ENCODE results near the gene CCDC77. TPM values are rescaled to one million over a fixed set of nuclear protein-coding genes. Genes with fewer than 3 reads are reported as not detected.
"Not testable (repeated sequence)": the region's sequence is repeated elsewhere in the genome, so short reads cannot be mapped to it uniquely, and the experiment has no call there.

The CCDC77 gene
- total RNA-seq, 4 donors from 2014 or later = 3.0 to 7.0 (median 5.5) TPM

- H3K4me1 ChIP-seq = peaks cover 0 to 21% (median 4%) of the 10 kb centered on the region in 3 donors
- TF ChIP-seq EP300 (IDR thresholded peaks at IDR 0.05) (no peak), POLR2A (IDR thresholded peaks at IDR 0.05) (no peak), CTCF (IDR thresholded peaks at IDR 0.05) (no peak), POLR2AphosphoS5 (IDR thresholded peaks at IDR 0.05) (no peak)
These were observed 616 bp upstream of the CCDC77 start for GRCh38 chr12:400828-401227.

GRCh38 chr12:402029-402389, 565 bp downstream of the CCDC77 start:
- Histone ChIP-seq H3K4me1 (peaks cover 0 to 21% (median 4%) of the 10 kb centered on the region in 3 donors), H3K27me3 (no peaks in the 10 kb centered on the region), H3K27ac (peak overlapping the region in 3 of 4 donors; percentile 77 to 85 (median 78)), H3K4me3 (peak overlapping the region; percentile 57 to 58), H3K36me3 (peaks cover 0 to 11% of the 10 kb centered on the region in 2 donors), H3K9me3 (no peaks in the 10 kb centered on the region)
- ATAC-seq = no peak
- 0 to 1% methylated on average over 8 of the region's 8 CpGs for WGBS, 2 donors (ENCODE audit: low coverage in 1 of 2)
- TF ChIP-seq CTCF (IDR thresholded peaks at IDR 0.05) (no peak), POLR2A (IDR thresholded peaks at IDR 0.05) (no peak), EP300 (IDR thresholded peaks at IDR 0.05) (no peak), POLR2AphosphoS5 (IDR thresholded peaks at IDR 0.05) (no peak)

More at GRCh38 chr12:400828-401227, 616 bp upstream of the CCDC77 start:
- Histone ChIP-seq H3K9me3 (no peaks in the 10 kb centered on the region), H3K4me3 (peak overlapping the region; percentile 57 to 58), H3K27ac (peak overlapping the region in 3 of 4 donors; percentile 77 to 85 (median 78)), H3K27me3 (no peaks in the 10 kb centered on the region), H3K36me3 (no peaks in the 10 kb centered on the region)
- 63 to 64% methylated on average over 8 of the region's 8 CpGs for WGBS, 2 donors (ENCODE audit: low coverage in 1 of 2)
- ATAC-seq = no peak

- ATAC-seq = no peak
- Histone ChIP-seq H3K27me3 (no peaks in the 10 kb centered on the region), H3K4me3 (no peak overlapping the region), H3K9me3 (no peaks in the 10 kb centered on the region), H3K27ac (no peak overlapping the region), H3K4me1 (no peaks in the 10 kb centered on the region), H3K36me3 (peaks cover 0 to 84% of the 10 kb centered on the region in 2 donors)
- TF ChIP-seq CTCF (IDR thresholded peaks at IDR 0.05) = no peak
- no peak for TF ChIP-seq POLR2AphosphoS5 (IDR thresholded peaks at IDR 0.05)
- TF ChIP-seq POLR2A (IDR thresholded peaks at IDR 0.05) = no peak
- TF ChIP-seq EP300 (IDR thresholded peaks at IDR 0.05) = no peak
- 73 to 94% methylated on average over 2 of the region's 2 CpGs for WGBS, 2 donors (ENCODE audit: low coverage in 1 of 2)
These were observed 13.4 kb downstream of the CCDC77 start for GRCh38 chr12:414859-415258.

- no peak overlapping the region for H3K4me3 ChIP-seq
- no peaks in the 10 kb centered on the region for H3K27me3 ChIP-seq
- H3K27ac ChIP-seq = no peak overlapping the region
- H3K4me1 ChIP-seq = no peaks in the 10 kb centered on the region
- no peak for ATAC-seq
- TF ChIP-seq CTCF (IDR thresholded peaks at IDR 0.05) (no peak), POLR2AphosphoS5 (IDR thresholded peaks at IDR 0.05) (no peak), POLR2A (IDR thresholded peaks at IDR 0.05) (no peak), EP300 (IDR thresholded peaks at IDR 0.05) (no peak)
- H3K9me3 ChIP-seq = no peaks in the 10 kb centered on the region
- peaks cover 0 to 60% of the 10 kb centered on the region in 2 donors for H3K36me3 ChIP-seq
- 88 to 99% methylated on average over 6 of the region's 6 CpGs for WGBS, 2 donors (ENCODE audit: low coverage in 1 of 2)
These were observed 17.0 kb downstream of the CCDC77 start for GRCh38 chr12:418432-418831.

GRCh38 chr12:422526-422925, 21.1 kb downstream of the CCDC77 start:
- H3K27me3 ChIP-seq = no peaks in the 10 kb centered on the region

DNA sequence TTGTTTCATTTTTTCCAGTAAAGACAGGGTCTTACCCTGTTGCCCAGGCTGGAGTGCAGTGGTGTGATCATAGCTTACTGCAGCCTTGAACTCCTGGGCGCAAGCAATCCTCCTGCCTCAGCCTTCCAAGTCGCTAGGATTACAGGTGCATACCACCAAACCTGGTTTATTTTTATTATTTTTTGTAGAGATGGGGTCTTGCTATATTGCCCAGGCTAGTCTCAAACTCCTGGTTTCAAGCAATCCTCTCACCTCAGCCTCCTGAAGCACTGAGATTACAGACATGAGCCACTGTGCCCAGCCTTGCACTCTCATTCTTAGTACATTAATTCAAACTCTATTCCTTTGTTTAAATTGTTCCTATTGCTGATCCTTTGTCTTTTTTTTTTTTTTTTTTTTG, 34.3 kb downstream of the CCDC77 start:
- peaks cover 0 to 92% of the 10 kb centered on the region in 2 donors for H3K36me3 ChIP-seq
- H3K4me3 ChIP-seq, H3K27me3 ChIP-seq, H3K9me3 ChIP-seq, ATAC-seq, H3K4me1 ChIP-seq, H3K27ac ChIP-seq: not testable (repeated sequence)
- WGBS, 2 donors (ENCODE audit: low coverage in 1 of 2) = 89 to 92% methylated on average over 2 of the region's 2 CpGs

More at GRCh38 chr12:422526-422925, 21.1 kb downstream of the CCDC77 start:
- no peaks in the 10 kb centered on the region for H3K4me1 ChIP-seq
- peaks cover 0 to 43% of the 10 kb centered on the region in 2 donors for H3K36me3 ChIP-seq
- 69 to 100% methylated on average over 3 of the region's 3 CpGs for WGBS, 2 donors (ENCODE audit: low coverage in 1 of 2)
- no peaks in the 10 kb centered on the region for H3K9me3 ChIP-seq
- no peak for ATAC-seq
- no peak overlapping the region for H3K27ac ChIP-seq
- TF ChIP-seq EP300 (IDR thresholded peaks at IDR 0.05) (no peak), CTCF (IDR thresholded peaks at IDR 0.05) (no peak), POLR2AphosphoS5 (IDR thresholded peaks at IDR 0.05) (no peak)
- no peak overlapping the region for H3K4me3 ChIP-seq
